Glutamatergic neuron (in vitro differentiated cells): ENCODE results near the gene SERPINH1. TPM values are rescaled to one million over a fixed set of nuclear protein-coding genes. Genes with fewer than 3 reads are reported as not detected.

Experiments
- total RNA-seq: library from RNA; stranded (reverse); fragmentation: NEBNext Ultra II Directional; extraction: Animal tissue kit (Norgen Biotek cat#: 25700); gene quantifications from one replicate; pipeline ENCODE4 v1.2.1, GENCODE V29; 2021; ENCODE audit not compliant: unreplicated experiment

The SERPINH1 gene
- total RNA-seq, 1 donor from 2014 or later, result 35.0 TPM

Other genes with a start within 250 kb of the SERPINH1 start
- 38.0 TPM for gene ARRB1, start 210.6 kb upstream of the SERPINH1 start, total RNA-seq
- gene RPS3, start 162.7 kb upstream of the SERPINH1 start, total RNA-seq, result 1,391 TPM
- 41.4 TPM for gene KLHL35, start 129.1 kb upstream of the SERPINH1 start, total RNA-seq
- 147 TPM for gene GDPD5, start 36.3 kb upstream of the SERPINH1 start, total RNA-seq
- gene MAP6, start 106.8 kb downstream of the SERPINH1 start, total RNA-seq, result 313 TPM
- not detected for gene MOGAT2, start 155.6 kb downstream of the SERPINH1 start, total RNA-seq
- gene DGAT2, start 206.5 kb downstream of the SERPINH1 start, total RNA-seq, result 0.76 TPM